SKM-1 (cell line): ENCODE measurements around the gene TNFAIP8L3.

Source experiments
- DNase-seq: peaks from one replicate; lab custom pipeline; 2025; ENCODE audit not compliant: unreplicated experiment; lab: John Stamatoyannopoulos, UW

The TNFAIP8L3 gene

DNA sequence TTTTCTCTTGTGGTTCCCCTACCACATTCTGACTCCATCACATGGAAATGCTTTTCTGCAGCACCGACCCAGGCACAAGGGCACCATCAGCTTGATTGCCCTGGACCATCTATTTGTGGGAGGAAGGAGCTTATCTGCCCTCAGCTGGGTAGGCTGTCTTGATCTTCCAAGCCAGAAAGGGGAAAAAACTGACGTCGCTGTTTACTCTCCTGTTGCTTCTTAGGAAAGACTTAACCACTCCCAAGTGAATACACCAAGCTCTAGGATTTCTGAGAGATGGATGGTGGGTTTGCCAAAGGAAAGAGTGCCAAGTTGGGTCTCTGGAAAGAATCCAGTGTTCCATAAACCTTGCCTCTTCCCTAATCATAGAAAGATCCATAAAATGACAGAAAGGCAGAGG is 4.0 kb downstream of the TNFAIP8L3 start:
- DNase-seq = no peak

DNA sequence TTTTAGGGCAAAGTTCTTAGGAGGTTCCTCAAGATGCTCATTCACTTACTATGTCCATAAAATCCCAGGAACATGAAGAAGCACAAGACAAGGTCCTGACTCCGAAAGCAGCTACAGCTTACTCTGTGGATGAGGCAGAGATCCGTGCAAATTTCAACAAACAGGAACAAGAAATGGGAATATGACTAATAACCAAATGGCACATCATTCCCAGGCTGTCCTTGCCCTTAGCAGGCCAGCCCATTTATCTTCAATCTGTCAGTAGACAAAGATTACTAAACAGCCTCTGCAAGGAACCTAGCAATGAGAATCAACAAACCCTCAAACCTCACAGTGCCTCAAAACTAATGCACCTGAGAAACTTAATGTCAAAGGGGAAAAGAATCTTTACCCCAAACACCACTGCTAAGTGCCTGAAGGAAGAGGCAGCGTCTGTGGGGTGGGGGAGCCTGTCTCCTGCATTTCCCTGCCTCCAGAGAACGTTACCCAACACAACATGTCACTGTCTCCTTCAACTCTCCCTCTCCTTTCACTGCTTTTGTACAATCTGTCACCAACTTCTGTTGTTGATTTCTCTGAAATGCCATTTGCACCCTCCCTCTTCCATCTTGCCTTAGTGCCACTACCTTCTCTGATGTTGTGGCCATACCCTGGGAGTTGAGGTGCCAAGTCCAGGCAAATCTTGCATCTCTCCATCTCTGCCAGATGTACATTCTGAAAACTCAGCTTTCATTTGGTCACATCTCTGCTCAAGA is 4.8 kb downstream of the TNFAIP8L3 start:
- DNase-seq = no peak

DNA sequence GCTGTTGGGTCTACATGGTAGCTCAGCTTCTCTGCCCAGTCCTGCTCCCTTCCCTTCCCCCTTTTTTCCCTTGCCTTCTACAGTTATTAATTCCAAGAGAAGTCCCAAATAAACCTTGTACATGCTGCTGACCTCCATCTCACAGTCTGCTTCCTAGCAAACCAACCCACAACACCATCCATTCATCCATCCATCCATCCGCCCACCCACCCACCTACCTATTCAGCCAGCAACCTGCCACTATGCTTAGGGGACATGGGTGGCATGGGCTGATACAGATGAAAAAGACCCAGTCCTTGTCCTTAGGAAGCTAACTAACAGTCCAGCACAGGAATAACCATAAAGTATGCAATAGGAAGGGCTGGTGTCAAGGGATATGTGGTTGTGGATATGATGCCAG is 5.7 kb downstream of the TNFAIP8L3 start:
- no peak for DNase-seq

DNA sequence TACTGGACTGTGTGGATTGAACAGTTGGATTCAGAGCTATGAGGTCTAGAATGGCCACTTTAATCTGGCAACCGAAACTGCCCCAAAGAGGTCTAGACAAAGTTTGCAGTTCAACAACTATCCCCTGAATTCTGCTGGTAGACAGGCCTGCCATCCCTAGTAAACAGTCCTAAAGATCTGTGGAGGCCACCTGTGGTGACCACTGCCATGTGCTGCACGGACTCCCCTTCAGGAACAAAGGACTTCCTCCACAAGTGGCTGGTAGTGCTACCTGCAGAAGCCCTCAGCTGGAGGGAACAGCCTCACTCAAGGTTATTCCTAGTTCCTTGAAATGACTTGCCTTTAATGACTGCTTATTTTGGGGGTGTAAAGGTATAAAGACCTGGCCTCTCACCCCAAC is 6.1 kb downstream of the TNFAIP8L3 start:
- DNase-seq = no peak

DNA sequence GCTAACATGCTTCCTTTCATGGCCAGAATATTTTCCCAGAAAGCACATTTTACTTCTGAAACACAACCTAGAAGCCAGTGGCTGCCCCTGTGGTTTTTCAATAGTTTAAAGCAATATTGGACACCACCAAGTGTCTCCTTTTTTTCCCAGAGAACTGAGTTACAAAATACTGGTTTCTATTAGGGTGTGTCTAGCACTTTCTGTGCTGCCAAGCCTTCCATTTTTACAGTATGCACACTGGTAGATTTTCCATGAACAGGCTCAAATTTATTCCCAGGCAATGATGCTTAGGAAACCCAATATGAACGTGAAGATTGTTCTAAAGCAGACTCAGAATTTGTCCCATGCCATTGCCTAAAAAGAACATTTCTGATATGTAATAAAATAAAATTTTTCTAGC is 7.2 kb downstream of the TNFAIP8L3 start:
- no peak for DNase-seq

DNA sequence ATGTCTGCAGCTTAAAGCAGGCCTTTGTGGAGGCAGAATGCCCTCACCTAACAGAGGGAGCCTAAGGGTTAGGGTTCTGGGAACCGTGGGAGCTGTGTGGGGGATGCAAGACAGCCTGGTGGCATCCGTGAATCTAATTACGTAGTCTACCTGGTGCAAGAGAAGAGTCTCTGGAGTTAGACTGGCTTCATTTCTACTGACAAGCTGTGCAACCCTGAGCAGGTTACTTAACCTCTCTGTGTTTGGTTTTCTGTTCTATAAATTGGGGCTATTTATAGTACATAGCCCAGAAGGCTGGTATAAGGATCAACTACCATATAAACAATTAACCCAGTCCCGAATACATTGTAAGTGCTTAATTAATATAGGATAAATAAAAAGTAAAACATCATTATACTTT is 8.3 kb downstream of the TNFAIP8L3 start:
- no peak for DNase-seq

DNA sequence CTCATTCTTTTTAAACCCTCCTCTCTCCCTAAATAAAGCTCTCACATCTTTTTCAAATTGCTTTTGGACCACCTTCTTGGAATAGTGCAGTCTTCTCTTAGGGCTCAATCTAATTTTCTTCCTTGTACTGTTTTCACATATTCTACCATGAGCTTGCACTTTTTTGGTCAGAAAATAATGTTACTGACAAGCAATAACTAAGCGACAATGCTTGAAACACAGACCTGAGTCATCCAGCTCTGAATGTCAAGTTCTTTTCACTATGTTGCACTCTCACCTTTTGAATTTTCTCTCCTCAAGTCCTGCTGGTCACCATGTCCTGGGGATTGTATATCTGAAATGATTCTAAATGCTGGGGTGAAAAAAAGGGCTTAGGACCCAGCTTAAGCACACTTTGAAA is 8.9 kb downstream of the TNFAIP8L3 start:
- DNase-seq = no peak

DNA sequence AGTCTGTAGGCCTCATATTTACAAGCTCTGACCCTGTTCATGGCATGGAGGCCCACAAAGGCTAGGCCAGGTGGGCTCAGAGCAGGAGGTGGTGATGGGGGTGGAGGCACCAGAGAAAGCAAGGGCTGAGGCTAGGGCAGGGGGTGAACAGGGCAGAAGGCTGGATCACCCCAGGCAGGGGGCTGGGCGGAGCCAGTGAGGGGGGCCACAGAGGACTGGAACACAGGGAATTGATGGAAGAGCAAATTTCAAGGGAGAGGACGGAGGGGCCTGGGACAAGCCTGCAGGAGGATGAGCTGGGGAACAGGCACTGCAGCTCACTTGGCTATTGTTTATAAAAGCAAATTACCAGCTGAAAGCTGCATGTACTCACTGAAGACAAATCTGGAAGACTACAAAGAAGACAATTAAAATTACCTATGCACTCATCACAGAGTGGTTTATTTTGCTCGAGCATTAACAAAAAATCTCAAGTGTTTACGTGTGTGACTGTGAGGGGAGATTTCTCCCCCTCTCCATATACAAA is 11.0 kb downstream of the TNFAIP8L3 start:
- no peak for DNase-seq

DNA sequence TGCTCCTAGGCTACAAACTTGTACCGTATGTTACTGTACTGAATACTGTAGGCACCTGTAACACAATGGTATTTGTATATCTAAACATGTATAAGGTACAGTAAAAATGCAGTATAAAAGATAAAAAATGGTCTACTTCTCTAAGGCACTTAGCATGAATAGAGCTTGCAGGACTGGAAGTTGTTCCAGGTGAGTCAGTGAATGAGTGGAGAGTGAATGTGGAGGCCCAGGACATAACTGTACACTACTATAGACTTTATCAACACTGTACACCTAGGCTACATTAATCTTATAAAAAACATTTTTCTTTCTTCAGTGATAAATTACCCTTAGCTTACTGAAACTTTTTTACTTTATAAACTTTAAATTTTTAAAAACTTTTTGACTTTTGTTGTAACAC is 12.5 kb downstream of the TNFAIP8L3 start:
- no peak for DNase-seq

DNA sequence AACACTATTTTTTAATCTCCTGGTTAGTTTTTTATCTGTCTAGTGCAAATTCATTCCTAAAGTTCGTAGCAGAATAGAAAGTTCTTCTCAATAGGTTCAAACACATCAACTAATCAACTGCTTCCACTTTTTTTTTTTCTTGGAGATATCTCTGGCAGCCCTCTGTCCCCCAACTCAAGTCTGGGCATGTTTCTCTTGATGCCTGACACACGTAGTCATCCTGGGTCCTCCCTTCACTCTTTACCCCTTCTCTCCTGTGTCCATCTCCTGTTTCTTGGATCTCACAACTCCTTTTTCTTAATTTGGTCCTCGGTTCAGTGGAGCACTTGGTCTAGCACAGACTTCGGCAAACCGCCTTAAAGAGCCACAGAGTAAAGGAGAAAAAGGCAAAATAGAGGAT is 14.4 kb downstream of the TNFAIP8L3 start:
- DNase-seq = no peak

DNA sequence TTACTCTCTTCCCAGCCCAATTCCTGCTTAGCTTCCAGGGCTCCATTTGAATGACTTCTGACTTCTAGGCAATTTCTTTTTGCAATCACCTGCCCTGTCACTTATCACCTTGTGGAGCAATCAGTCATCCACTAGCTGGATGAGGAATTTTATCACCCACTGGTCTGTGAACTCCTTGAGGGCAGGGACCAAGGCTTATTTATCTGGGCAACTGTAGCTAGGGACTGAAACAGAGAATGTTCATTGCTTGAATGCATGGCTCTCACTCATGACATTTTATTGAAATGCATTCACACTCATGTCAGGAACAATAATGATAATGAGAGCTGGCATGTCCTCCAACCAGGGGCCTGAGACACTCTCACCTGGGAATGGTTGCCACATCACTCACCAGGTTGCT is 15.5 kb downstream of the TNFAIP8L3 start:
- no peak for DNase-seq

DNA sequence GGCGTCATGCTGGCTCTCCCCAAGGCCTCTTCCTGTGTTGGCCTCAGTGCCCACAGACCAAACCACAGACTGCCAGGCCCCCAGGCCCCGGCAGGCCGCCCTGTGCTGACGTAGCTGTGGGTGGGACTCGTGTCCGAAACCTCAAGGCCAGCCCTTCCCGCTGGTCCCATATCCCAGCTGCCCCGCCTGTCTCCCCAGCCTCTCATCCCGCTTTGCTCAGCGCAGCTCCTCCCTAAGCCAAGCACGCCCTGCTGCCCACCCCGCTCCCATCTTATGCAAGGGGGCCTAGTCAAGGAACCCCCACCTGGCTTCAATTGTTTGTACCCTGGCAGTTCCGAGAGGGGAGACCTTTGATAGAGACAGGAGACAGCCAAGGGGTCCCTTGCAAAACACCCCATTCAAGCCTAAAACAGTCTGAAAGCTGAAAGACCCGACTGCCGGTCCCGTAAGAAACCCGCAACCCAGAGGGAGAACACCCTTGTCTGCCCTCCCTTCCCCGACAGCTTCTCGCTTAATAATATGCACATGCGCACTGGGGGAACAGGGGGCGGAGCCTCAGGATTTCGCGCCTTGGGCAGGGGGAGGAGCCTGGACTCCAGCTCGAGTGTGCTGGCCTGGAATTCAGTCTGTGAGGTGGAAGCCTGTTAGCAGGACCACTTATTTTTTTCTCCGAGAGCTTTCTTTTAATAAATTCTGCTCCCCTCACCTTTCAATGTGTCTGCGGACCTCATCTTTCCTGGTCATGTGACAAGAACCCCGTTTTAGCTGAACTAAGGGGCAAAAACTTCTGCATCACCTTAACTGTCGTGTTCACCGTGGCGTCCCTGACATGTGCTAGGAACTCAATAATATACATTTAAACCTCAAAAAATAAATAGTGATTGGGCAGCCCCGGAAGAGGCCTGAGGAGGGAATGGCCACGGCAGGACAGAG is 17.2 kb downstream of the TNFAIP8L3 start:
- peak; percentile 52 for DNase-seq

DNA sequence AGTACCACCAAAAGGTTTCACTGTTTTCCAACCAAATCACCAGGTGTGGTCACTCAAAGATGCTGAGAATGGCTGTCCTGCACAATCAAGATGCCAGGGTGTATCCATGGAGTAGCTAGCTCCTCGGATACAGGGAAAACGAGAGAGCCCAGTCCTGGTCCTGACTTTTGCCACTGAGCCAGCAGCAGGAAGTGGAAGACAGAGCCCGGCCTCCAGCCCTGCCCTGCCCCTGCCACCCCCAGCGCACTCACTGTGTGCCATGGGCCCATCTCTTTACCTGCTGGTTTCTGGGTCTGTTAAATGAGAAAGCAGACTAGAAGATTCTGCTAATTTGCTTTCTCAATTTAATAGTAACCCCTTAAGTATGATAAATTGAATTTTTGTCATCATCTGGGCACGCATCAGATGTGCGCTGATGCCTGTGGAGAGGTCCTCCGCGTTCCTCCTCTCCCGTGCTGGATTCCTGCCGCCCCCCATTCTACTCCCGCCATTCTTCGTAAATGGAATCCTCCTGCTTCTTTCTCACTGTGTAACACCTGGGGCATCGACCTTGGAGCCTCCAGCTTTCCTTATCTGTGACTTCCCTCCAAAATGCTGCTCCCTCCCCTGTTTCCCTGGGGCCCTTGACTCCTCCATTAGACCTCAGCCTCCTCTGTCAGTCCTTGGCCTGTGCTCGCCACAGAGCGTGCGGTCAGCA is 18.0 kb downstream of the TNFAIP8L3 start:
- no peak for DNase-seq

DNA sequence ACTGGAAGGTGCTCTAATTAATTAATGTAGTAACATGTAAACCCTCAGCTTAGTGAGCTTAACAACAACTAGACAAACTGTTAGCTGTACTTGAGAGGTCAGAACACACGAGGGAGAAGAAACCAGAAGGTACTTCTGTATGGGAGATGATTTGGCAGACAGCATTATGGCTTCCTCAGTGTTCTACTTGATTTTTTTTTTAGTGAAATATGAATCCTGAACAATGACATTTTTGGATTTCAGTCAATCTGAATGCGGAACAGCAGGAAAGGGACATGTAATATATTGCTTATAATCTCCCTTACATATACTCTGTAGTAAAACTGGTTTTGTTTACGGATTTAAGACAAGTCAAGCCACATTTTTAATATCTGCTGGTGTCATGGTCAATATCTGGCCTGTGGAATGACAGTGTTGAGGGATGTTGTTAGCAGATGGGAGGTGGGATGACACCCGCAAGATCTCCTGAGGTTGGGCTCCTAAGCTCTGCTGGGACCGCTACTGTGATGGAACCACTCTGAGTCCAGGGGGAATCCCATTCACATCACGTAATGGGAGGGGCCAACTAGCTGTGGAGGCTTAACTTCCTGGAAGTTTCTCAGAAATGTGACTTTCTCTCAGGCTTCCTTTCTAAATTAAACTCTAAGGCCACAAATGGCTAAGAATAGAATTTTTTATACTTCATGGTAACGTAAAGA is 18.7 kb downstream of the TNFAIP8L3 start:
- no peak for DNase-seq

DNA sequence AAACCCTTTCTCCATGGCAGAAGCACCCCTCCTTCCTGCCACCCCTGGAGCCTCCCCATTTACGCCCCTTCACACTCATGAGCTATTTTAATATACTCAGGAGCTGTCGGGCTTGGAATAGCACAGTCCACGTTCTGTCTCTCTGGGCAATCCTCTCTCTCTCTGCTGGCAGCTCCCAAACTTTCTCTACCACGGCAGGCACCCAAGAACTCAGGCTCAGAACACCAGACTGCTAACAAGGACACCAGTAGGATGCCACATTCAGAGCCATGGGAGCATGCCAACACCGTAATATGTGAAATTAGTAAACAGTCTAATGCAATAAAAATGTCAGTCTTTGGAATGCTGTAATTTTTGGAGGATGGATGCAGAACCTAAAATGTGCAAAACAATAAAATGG is 19.3 kb downstream of the TNFAIP8L3 start:
- DNase-seq = no peak

DNA sequence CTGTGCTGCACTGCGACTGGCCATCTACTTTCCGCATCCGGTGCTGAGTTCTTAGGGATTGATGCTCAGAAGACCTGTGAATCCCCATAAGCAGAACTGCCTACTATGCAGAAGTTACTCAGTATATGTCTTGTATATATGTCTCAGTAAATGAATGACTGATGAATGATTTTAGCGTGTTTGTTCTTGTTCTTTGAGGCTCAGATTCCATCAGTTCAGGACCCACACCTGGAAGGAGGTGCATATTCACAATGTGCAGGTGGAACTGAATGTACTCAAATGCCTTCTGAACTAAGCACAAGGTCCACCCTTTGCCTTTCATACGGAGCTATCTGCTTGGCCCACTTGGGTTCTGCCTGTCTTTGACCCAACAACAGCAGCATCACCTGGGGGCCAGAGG is 19.8 kb downstream of the TNFAIP8L3 start:
- no peak for DNase-seq

DNA sequence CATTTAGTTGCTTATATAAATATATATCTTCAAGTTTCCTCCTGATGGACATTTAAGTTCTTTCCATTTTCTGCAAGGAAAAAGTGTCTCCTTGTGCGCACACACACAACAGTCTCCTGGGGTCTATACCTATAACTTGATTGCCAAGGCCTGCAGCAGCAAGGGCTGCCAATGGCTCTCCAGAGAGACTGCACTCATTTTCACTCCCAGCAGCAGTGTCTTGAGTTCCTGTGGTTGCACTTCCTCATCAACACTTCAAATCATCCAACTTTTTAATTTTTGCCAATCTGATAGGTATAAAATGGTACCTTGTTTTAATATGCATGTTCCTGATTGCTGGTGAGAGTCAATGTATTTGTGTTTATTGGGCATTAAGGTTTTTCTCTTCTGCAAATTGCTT is 23.1 kb downstream of the TNFAIP8L3 start:
- no peak for DNase-seq

DNA sequence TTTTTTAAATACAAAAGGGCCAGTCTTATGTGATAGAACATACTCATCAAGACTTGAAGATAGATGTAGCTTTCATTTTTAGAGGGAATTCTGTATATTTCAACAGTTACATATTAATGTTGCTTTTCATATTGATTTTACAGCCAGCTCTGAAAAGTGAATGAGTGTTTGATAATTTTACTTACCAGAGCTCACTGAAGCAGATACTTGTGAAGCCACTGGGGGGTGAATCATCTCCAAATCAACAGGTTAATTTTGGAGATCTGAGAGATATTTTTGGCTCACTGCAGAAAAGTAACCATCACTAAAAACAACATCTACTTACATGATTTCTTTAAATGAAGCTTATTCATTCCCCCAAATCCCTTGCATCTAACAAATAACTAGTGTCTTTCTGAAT is 24.7 kb downstream of the TNFAIP8L3 start:
- DNase-seq = no peak

DNA sequence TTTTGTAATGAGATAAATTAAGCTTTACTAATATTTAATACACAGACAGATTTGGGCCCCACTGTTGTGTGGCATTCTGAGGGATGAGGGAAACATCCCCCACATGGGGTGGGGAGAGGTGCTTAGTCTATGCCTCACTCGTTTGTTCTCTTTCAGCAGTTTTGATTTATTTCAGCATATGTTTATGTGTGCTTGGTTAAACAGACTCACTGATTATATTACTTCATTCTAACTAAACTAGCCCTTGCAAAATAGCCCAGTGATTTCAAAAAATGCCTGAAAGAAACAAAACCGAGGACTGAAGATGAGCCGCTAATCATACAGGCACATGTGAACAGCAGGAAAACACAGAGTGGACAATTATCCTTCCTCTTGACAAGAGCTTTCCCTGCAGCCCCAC is 27.2 kb downstream of the TNFAIP8L3 start:
- no peak for DNase-seq

DNA sequence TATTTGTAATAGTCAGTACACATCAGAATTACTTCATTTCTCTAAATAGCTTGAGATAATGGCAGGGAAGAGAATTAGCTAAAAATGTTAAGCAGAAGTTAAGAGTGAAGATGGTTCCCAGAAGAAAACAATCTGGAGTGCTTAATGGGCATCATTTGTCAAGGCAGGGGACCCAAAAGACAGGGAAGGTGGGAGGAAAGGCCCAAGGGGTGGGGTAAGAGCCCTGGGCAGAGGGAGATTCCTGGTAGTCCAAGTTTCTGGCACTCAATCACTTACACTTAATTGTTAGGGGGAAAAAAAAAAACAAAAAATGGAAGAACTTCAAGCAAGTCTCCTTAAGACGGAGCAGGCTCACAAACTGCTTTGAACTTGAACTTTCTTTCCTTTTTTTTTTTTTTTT is 28.9 kb downstream of the TNFAIP8L3 start:
- DNase-seq = no peak

DNA sequence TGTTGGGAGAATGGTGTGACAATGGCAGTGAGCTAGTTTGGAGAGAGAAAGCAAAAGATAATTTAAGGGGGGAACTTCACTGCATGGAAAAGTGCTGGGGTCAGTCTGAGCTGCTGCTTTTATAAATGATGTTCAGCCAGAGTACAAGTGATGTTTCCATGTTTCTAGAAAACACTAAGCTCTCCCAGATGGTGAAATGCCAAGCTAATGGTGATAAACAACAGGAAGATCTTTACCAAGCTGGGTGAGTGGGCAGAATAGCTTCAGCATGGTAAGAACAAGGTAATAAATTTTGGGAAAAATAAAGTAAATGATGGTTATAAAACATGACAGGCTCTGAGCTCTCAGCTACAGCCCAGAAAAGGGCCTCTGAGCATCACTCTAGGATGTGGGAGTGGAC is 29.4 kb downstream of the TNFAIP8L3 start:
- DNase-seq = no peak
